KOPT-K1 (cell line): ENCODE results near the gene KIFBP.
"Not testable (repeated sequence)": the region's sequence is repeated elsewhere in the genome, so short reads cannot be mapped to it uniquely, and the experiment has no call there.

Experiments
- H3K27ac ChIP-seq: fragments of 200-600 bp; sonication (generic); 2 replicates; pipeline ENCODE4 v1.5.1; 2016; ENCODE audit warnings: antibody characterized with exemption, mild to moderate bottlenecking, low read depth, low read length; ENCODE audit not compliant: poor library complexity, severe bottlenecking
- H3K36me3 ChIP-seq: fragments of 200-600 bp; sonication (generic); 2 replicates; pipeline ENCODE4 v1.5.1; 2017; ENCODE audit warnings: antibody characterized with exemption, mild to moderate bottlenecking, low read length, moderate library complexity; ENCODE audit not compliant: insufficient read depth
- H3K9me3 ChIP-seq: fragments of 200-600 bp; sonication (generic); 2 replicates; pipeline ENCODE4 v1.5.1; 2017; ENCODE audit warnings: antibody characterized with exemption, low read length, mild to moderate bottlenecking; ENCODE audit not compliant: insufficient read depth, poor library complexity, severe bottlenecking

Gene KIFBP

GRCh38 chr10:68981074-68981473 lies 7.5 kb upstream of the KIFBP start:
- Histone ChIP-seq H3K27ac (no peak overlapping the region), H3K36me3 (peaks cover 100% of the 10 kb centered on the region), H3K9me3 (no peaks in the 10 kb centered on the region)

GRCh38 chr10:68982389-68982788 lies 6.2 kb upstream of the KIFBP start:
- Histone ChIP-seq H3K36me3 (peaks cover 98% of the 10 kb centered on the region), H3K27ac (no peak overlapping the region), H3K9me3 (no peaks in the 10 kb centered on the region)

GRCh38 chr10:68987611-68988010 lies 992 bp upstream of the KIFBP start:
- Histone ChIP-seq H3K9me3 (no peaks in the 10 kb centered on the region), H3K27ac (no peak overlapping the region), H3K36me3 (peaks cover 48% of the 10 kb centered on the region)

- H3K27ac ChIP-seq = peak overlapping the region; percentile 61
- H3K9me3 ChIP-seq = no peaks in the 10 kb centered on the region
- H3K36me3 ChIP-seq = peaks cover 37% of the 10 kb centered on the region
These were observed 851 bp downstream of the KIFBP start for GRCh38 chr10:68989317-68989990.

- H3K36me3 ChIP-seq = peaks cover 9% of the 10 kb centered on the region; the same call in 1 of the 2 replicates
- no peaks in the 10 kb centered on the region for H3K9me3 ChIP-seq
- H3K27ac ChIP-seq = no peak overlapping the region
These were observed 4.2 kb downstream of the KIFBP start for GRCh38 chr10:68992636-68993440.

GRCh38 chr10:68997211-68997610 lies 8.6 kb downstream of the KIFBP start:
- H3K36me3 ChIP-seq = peaks cover 23% of the 10 kb centered on the region
- H3K27ac ChIP-seq = no peak overlapping the region
- H3K9me3 ChIP-seq = no peaks in the 10 kb centered on the region

- H3K27ac ChIP-seq = no peak overlapping the region
- H3K36me3 ChIP-seq = peaks cover 56% of the 10 kb centered on the region
- H3K9me3 ChIP-seq = no peaks in the 10 kb centered on the region
These were observed 16.2 kb downstream of the KIFBP start for GRCh38 chr10:69004821-69005220.

- H3K9me3 ChIP-seq = no peaks in the 10 kb centered on the region
- no peak overlapping the region for H3K27ac ChIP-seq
- peaks cover 48% of the 10 kb centered on the region for H3K36me3 ChIP-seq
These were observed 17.3 kb downstream of the KIFBP start for GRCh38 chr10:69005704-69006485.

- H3K27ac ChIP-seq = no peak overlapping the region
- H3K9me3 ChIP-seq = no peaks in the 10 kb centered on the region
- H3K36me3 ChIP-seq = peaks cover 50% of the 10 kb centered on the region
These were observed 18.7 kb downstream of the KIFBP start for GRCh38 chr10:69007260-69007659.

- Histone ChIP-seq H3K9me3 (no peaks in the 10 kb centered on the region), H3K36me3 (peaks cover 55% of the 10 kb centered on the region), H3K27ac (no peak overlapping the region)
These were observed 20.8 kb downstream of the KIFBP start for GRCh38 chr10:69009360-69009759.

- H3K9me3 ChIP-seq = no peaks in the 10 kb centered on the region
- peaks cover 60% of the 10 kb centered on the region for H3K36me3 ChIP-seq
These were observed 21.6 kb downstream of the KIFBP start for GRCh38 chr10:69010151-69010640.

GRCh38 chr10:69012778-69013177 lies 24.2 kb downstream of the KIFBP start:
- H3K27ac ChIP-seq, H3K9me3 ChIP-seq: not testable (repeated sequence)
- peaks cover 50% of the 10 kb centered on the region for H3K36me3 ChIP-seq

More at GRCh38 chr10:69010151-69010640, 21.6 kb downstream of the KIFBP start:
- no peak overlapping the region for H3K27ac ChIP-seq

- Histone ChIP-seq H3K27ac (no peak overlapping the region), H3K9me3 (no peaks in the 10 kb centered on the region), H3K36me3 (peaks cover 54% of the 10 kb centered on the region)
These were observed 25.6 kb downstream of the KIFBP start for GRCh38 chr10:69014171-69014570.

GRCh38 chr10:69018613-69019012 lies 30.0 kb downstream of the KIFBP start:
- H3K36me3 ChIP-seq = peaks cover 35% of the 10 kb centered on the region; the same call in 1 of the 2 replicates

GRCh38 chr10:69022611-69023010 lies 34.0 kb downstream of the KIFBP start:
- H3K36me3 ChIP-seq = peaks cover 7% of the 10 kb centered on the region; the same call in 1 of the 2 replicates

More at GRCh38 chr10:69018613-69019012, 30.0 kb downstream of the KIFBP start:
- Histone ChIP-seq H3K27ac (no peak overlapping the region), H3K9me3 (no peaks in the 10 kb centered on the region)

More at GRCh38 chr10:69022611-69023010, 34.0 kb downstream of the KIFBP start:
- Histone ChIP-seq H3K9me3 (no peaks in the 10 kb centered on the region), H3K27ac (no peak overlapping the region)
